DLD1 (cell line): Measurements from ENCODE around the gene ABLIM1.

Experiments
- in situ Hi-C: cut with HindIII; loops from 2 replicates; pipeline ENCODE4 v1.10.0; 2017; ENCODE audit warnings: low sequenced_read_pairs

ABLIM1 gene

GRCh38 chr10:114624951-114625780, 32.9 kb downstream of the ABLIM1 start:
- in situ Hi-C loops: no loop called here

DNA sequence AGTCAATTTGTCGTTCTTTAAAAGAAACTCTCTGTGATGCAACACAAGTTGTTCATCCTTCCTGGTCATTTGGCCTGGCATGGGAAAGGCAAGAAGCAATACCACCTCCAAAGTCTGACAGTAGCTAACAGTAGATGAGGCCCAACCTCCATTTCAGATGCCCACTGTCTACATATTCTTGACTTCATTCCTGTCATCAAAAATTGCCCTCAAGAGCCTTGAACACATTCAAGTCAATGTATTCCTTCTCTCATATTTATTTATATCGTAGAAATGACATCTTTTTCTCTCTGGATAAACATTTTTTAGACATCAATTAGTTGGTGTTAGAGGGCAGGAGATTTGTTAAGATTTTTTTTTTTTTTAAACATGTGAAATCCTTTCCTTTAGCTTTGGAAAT, 33.7 kb downstream of the ABLIM1 start:
- in situ Hi-C loops: no loop called here

DNA sequence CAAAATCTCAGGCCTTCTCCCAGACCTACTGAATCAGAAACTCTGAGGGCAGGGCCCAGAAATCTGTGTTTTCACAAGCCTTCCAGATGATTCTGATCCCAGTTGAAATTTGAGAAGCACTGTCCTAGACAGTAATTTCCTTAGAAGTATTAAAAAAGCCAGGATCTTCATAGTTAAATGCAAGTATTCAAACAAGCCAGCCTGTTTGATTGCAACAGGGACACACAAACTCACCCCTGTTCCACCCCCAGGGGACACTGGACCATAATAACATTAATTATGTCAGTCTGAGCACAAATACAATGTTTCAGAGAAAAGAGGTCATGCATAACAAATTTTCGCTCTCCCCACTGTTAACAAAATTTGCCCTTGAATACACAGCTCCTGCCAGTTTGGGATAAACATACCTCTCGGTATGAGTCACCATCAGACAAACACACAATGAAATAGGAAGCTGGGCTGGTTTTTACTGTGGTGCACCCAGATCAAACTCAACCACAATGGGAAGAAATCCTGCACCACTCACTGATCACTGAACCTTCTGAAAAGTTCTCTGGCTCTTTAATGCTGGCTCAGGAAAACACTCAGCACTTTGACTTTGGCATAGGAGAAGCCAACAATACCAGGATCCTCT, 34.3 kb downstream of the ABLIM1 start:
- in situ Hi-C loops: no loop called here

DNA sequence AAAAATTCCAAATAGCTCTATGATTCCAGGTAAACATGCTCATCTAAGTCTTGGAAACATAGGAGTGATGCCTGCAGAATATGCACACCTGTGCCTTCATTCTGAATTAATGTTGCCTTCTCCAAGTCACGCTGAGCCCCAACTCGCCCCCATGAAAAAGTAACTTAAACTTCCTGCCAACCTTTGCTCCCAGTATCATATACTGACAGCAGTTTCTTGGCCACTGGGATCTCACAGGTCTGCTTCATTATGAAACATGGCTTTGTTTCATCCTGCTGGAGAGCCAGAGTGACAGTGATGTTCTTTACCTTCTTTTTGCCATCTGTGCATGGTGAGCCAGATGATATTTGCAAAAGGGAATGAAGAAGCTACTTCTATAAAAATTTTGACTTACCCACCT, 34.9 kb downstream of the ABLIM1 start:
- in situ Hi-C loops: no loop called here

- in situ Hi-C loops: no loop called here
Measured at GRCh38 chr10:114618722-114619121, 39.4 kb downstream of the ABLIM1 start.

GRCh38 chr10:114616516-114616915, 41.6 kb downstream of the ABLIM1 start:
- in situ Hi-C loops: no loop called here

DNA sequence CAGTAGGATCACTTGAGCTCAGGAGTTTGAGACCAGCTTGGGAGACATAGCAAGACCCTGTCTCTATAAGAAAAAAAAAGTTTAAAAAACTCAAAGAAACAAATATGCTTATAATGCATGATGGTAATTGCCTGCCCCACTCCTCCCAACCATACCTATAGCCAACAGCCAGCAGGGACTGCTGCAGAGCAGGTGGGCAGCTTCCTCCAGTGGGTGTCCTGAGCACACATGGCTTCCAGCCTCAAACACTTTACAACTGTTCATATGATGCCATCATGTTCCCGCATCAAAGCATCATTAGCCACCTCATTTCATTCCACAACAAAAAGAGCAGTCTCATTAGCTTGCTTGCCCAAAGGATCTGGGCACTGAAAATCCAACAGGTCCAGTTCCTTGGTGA, 42.0 kb downstream of the ABLIM1 start:
- in situ Hi-C loops: no loop called here

GRCh38 chr10:114615600-114616007, 42.5 kb downstream of the ABLIM1 start:
- in situ Hi-C loops: no loop called here

GRCh38 chr10:114613237-114613979, 44.7 kb downstream of the ABLIM1 start:
- in situ Hi-C loops: no loop called here

- in situ Hi-C loops: no loop called here
Measured at GRCh38 chr10:114611617-114612016, 46.5 kb downstream of the ABLIM1 start.

GRCh38 chr10:114609518-114610426, 48.3 kb downstream of the ABLIM1 start:
- in situ Hi-C loops: no loop called here

- in situ Hi-C loops: no loop called here
Measured at GRCh38 chr10:114607358-114607998, 50.6 kb downstream of the ABLIM1 start.

GRCh38 chr10:114605155-114605797, 52.8 kb downstream of the ABLIM1 start:
- in situ Hi-C loops: no loop called here

DNA sequence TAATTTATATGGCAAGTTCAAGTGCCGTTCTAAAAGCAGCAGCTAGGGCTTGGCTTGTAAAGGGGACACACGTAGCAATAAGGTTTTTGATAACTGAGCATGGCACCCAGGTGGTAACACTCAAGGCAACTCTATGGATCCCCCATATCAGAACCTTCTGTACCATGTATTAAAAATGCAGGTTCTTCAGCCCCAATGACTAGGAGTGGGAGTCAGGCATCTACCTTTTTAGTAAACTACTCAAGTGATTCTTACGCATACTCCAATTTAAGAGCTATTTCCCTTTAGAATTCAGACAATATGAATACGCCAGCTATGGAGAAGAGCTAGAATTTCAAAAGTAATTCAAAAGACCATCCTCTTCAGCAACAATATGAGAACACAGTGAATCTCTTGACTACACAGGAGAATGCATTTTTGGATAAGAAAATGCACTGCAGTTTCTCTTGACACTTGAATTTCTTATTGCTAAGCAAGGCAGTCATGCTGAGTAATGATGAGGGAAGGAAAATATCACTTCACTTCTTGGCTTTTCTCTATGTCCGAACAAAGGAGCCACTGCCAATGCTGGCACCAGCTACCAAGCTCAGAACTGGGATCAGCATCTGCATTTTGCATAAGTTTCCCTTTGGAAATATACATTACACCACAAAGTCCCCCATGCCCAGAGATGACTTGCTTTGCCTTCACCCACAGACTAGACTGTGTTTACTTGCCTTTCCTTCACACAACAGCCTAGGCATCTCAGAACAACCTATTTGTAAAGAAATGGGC, 53.5 kb downstream of the ABLIM1 start:
- in situ Hi-C loops: no loop called here

GRCh38 chr10:114603948-114604347, 54.1 kb downstream of the ABLIM1 start:
- in situ Hi-C loops: no loop called here

DNA sequence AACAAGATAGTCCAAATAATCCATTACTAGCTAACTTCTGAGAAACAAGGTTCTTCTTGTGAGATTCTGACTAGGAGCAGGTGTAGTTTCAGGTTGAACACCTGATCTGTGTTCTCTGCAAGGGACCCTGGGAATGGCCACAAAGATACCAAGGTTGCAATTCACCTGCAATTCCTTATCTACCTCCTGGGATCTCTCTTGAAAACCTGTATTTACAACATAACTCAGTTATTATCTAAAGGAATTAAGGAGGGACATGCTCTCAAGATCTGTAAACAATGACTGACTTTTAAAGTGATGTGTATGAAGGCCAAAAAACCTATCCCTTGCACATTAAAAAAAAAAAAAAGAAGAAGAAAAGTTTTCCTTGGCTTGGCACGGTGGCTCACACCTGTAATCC, 54.8 kb downstream of the ABLIM1 start:
- in situ Hi-C loops: no loop called here

DNA sequence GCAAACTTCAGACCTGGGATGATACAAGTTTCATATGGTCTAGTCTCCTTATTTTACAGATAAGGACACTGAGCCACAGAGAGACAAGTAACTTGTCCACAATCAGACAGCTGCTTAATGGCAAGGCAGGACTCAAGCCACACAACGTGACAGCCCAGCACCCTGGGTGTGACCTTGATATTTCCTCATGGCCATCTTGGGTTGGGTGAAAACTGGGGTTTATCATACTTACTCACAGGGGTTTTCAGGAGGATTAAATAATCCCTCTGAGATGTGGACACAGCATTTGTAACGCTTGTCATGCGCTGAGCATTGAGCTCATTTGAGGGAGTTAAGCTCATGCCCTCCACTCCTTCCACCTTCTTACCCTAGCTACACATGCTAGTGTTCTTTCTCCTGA, 58.0 kb downstream of the ABLIM1 start:
- in situ Hi-C loops: no loop called here

DNA sequence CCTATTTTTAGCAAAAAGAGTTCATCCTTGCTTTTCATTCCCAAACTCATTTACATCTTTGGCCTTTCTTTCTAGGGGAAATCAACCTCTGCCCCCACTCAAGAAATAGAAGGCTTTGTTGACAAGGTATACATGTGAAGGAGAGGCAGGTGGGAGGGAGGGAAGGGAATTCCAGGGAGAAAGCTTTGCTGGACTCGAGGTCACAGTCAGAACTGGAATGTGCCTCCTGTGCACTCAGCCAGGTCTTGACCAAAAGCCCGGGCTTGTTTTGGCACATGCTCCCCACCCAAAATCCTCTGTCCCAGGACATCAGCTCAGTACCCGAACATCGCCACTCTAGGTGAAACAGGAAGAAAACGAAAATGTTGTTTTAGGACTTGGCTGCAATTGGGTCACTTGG, 61.3 kb downstream of the ABLIM1 start:
- in situ Hi-C loops: no loop called here
